Measurements from ENCODE around the gene PLSCR4. TPM values are rescaled to one million over a fixed set of nuclear protein-coding genes. Genes with fewer than 3 reads are reported as not detected.

PLSCR4 gene
- total RNA-seq, 1 donor from 2014 or later = 5.7 TPM

GRCh38 chr3:146200461-146201220, 50.3 kb downstream of the PLSCR4 start:
- FAIRE-seq (no peak), DNase-seq (ENCODE audit: low spot score in 2 of 2) (no peak)

- FAIRE-seq (no peak), DNase-seq (ENCODE audit: low spot score in 2 of 2) (no peak)
Measured at GRCh38 chr3:146199762-146200161, 51.1 kb downstream of the PLSCR4 start.

GRCh38 chr3:146196789-146197188, 54.1 kb downstream of the PLSCR4 start:
- DNase-seq (ENCODE audit: low spot score in 2 of 2) = no peak
- no peak for FAIRE-seq

GRCh38 chr3:146195605-146196004, 55.3 kb downstream of the PLSCR4 start:
- DNase-seq (ENCODE audit: low spot score in 2 of 2) (no peak), FAIRE-seq (no peak)

- no peak for DNase-seq (ENCODE audit: low spot score in 2 of 2)
- no peak for FAIRE-seq
Measured at GRCh38 chr3:146195030-146195429, 55.9 kb downstream of the PLSCR4 start.

GRCh38 chr3:146191051-146191450, 59.9 kb downstream of the PLSCR4 start:
- no peak for DNase-seq (ENCODE audit: low spot score in 2 of 2)
- FAIRE-seq = no peak

GRCh38 chr3:146189519-146190173, 61.3 kb downstream of the PLSCR4 start:
- DNase-seq (ENCODE audit: low spot score in 2 of 2) = peak in 1 of 2 donors; percentile 42
- no peak for FAIRE-seq

- DNase-seq (ENCODE audit: low spot score in 2 of 2) (peak in 1 of 2 donors; percentile 14), FAIRE-seq (peak; percentile 67)
Measured at GRCh38 chr3:146187334-146187950, 63.5 kb downstream of the PLSCR4 start.

- FAIRE-seq (no peak), DNase-seq (ENCODE audit: low spot score in 2 of 2) (no peak)
Measured at GRCh38 chr3:146184241-146185015, 66.5 kb downstream of the PLSCR4 start.

- DNase-seq (ENCODE audit: low spot score in 2 of 2) (no peak), FAIRE-seq (no peak)
Measured at GRCh38 chr3:146181216-146181615, 69.7 kb downstream of the PLSCR4 start.

- FAIRE-seq (no peak), DNase-seq (ENCODE audit: low spot score in 2 of 2) (no peak)
Measured at GRCh38 chr3:146180376-146180775, 70.5 kb downstream of the PLSCR4 start.

- no peak for DNase-seq (ENCODE audit: low spot score in 2 of 2)
- FAIRE-seq = no peak
Measured at GRCh38 chr3:146178006-146178689, 72.8 kb downstream of the PLSCR4 start.

GRCh38 chr3:146177519-146177918, 73.4 kb downstream of the PLSCR4 start:
- DNase-seq (ENCODE audit: low spot score in 2 of 2) (no peak), FAIRE-seq (no peak)

- FAIRE-seq = no peak
- no peak for DNase-seq (ENCODE audit: low spot score in 2 of 2)
Measured at GRCh38 chr3:146177072-146177471, 73.8 kb downstream of the PLSCR4 start.

- no peak for DNase-seq (ENCODE audit: low spot score in 2 of 2)
- no peak for FAIRE-seq
Measured at GRCh38 chr3:146172586-146172985, 78.3 kb downstream of the PLSCR4 start.

- DNase-seq (ENCODE audit: low spot score in 2 of 2) = no peak
- FAIRE-seq = no peak
Measured at GRCh38 chr3:146170591-146170990, 80.3 kb downstream of the PLSCR4 start.

GRCh38 chr3:146169891-146170290, 81.0 kb downstream of the PLSCR4 start:
- FAIRE-seq (no peak), DNase-seq (ENCODE audit: low spot score in 2 of 2) (no peak)

GRCh38 chr3:146166826-146167225, 84.1 kb downstream of the PLSCR4 start:
- DNase-seq (ENCODE audit: low spot score in 2 of 2) = no peak
- no peak for FAIRE-seq

- FAIRE-seq (no peak), DNase-seq (ENCODE audit: low spot score in 2 of 2) (no peak)
Measured at GRCh38 chr3:146166415-146166821, 84.5 kb downstream of the PLSCR4 start.

- FAIRE-seq (no peak), DNase-seq (ENCODE audit: low spot score in 2 of 2) (no peak)
Measured at GRCh38 chr3:146165877-146166276, 85.0 kb downstream of the PLSCR4 start.
